ENCODE measurements around the gene CMTM4.

The CMTM4 gene

DNA sequence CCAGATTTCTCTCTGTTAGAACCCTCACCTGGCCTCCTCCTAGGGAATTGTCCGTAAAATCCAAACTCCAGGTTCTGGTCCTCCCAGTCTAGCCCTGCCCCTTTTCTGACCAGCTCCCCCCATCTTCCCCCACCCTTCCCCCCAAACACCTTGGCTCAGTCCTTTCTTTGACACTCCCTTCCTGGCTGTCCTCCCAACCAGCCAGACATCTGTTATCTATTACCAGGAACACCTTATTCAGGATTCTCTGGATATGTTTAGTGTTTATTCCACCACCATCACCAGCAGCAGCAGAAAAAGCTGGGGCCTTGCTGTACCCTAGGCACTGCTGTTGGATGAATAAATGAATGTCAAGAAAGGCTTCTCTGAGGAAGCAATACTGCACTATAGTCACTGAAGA, 96.1 kb downstream of the CMTM4 start:
- TF ChIP-seq TOX (CRISPR knock-in tag; IDR thresholded peaks at IDR 0.05; ENCODE audit: borderline replicate concordance) (no peak), RARB (CRISPR knock-in tag; IDR thresholded peaks at IDR 0.05) (no peak), CREB5 (CRISPR knock-in tag; IDR thresholded peaks at IDR 0.05; ENCODE audit: low read depth) (no peak), GLIS3 (CRISPR knock-in tag; IDR thresholded peaks at IDR 0.05) (no peak), ZNF565 (CRISPR knock-in tag; conservative IDR thresholded peaks at IDR 0.05; ENCODE audit: low read depth) (no peak), CSRNP3 (CRISPR knock-in tag; IDR thresholded peaks at IDR 0.05) (no peak), ZC3H10 (CRISPR knock-in tag; IDR thresholded peaks at IDR 0.05) (no peak), ZFP30 (CRISPR knock-in tag; IDR thresholded peaks at IDR 0.05) (no peak), SNAI2 (CRISPR knock-in tag; IDR thresholded peaks at IDR 0.05) (no peak), ISL1 (CRISPR knock-in tag; IDR thresholded peaks at IDR 0.05) (no peak), OSR1 (CRISPR knock-in tag; IDR thresholded peaks at IDR 0.05) (no peak), ZFP3 (CRISPR knock-in tag; IDR thresholded peaks at IDR 0.05) (no peak), POU6F1 (CRISPR knock-in tag; IDR thresholded peaks at IDR 0.05; ENCODE audit: borderline replicate concordance, low read depth) (no peak), ZNF70 (CRISPR knock-in tag; IDR thresholded peaks at IDR 0.05) (no peak), TSHZ2 (CRISPR knock-in tag; IDR thresholded peaks at IDR 0.05) (no peak), ESRRG (CRISPR knock-in tag; IDR thresholded peaks at IDR 0.05) (no peak), ZNF8 (CRISPR knock-in tag; IDR thresholded peaks at IDR 0.05) (no peak), TCF4 (CRISPR knock-in tag; IDR thresholded peaks at IDR 0.05; ENCODE audit: borderline replicate concordance) (no peak), CSDC2 (CRISPR knock-in tag; IDR thresholded peaks at IDR 0.05) (no peak)
- TF ChIP-seq, protein P1, sequence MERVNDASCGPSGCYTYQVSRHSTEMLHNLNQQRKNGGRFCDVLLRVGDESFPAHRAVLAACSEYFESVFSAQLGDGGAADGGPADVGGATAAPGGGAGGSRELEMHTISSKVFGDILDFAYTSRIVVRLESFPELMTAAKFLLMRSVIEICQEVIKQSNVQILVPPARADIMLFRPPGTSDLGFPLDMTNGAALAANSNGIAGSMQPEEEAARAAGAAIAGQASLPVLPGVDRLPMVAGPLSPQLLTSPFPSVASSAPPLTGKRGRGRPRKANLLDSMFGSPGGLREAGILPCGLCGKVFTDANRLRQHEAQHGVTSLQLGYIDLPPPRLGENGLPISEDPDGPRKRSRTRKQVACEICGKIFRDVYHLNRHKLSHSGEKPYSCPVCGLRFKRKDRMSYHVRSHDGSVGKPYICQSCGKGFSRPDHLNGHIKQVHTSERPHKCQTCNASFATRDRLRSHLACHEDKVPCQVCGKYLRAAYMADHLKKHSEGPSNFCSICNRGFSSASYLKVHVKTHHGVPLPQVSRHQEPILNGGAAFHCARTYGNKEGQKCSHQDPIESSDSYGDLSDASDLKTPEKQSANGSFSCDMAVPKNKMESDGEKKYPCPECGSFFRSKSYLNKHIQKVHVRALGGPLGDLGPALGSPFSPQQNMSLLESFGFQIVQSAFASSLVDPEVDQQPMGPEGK (CRISPR knock-in tag; IDR thresholded peaks at IDR 0.05; ENCODE audit: borderline replicate concordance): no peak
- no peak for ATAC-seq

DNA sequence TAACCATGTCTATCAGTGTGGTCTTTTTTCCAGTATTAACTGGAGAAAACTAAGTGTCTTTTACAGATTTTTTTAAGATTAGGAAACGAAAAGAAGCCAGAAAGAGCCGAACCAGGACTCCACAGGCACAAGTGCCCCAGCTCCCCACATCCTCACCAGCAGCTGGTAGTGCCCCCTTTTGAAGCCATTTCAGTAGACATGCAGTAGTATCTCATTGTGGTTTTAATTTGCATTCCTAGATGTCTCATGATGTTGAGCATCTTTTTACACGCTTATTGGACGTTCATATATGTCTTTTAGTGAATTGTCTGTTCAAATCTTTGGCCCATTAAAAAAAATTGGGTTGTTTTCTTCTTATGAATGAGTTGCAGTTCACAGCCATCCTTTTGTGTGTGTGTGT, 96.8 kb downstream of the CMTM4 start:
- ATAC-seq: no peak
- TF ChIP-seq ZFP30 (CRISPR knock-in tag; IDR thresholded peaks at IDR 0.05): no peak
- no peak for TF ChIP-seq TSHZ2 (CRISPR knock-in tag; IDR thresholded peaks at IDR 0.05)
- TF ChIP-seq POU6F1 (CRISPR knock-in tag; IDR thresholded peaks at IDR 0.05; ENCODE audit: borderline replicate concordance, low read depth): no peak
- TF ChIP-seq ZNF8 (CRISPR knock-in tag; IDR thresholded peaks at IDR 0.05): no peak
- no peak for TF ChIP-seq PPARA (CRISPR knock-in tag; IDR thresholded peaks at IDR 0.05; ENCODE audit: borderline replicate concordance)
- no peak for TF ChIP-seq ZC3H10 (CRISPR knock-in tag; IDR thresholded peaks at IDR 0.05)
- TF ChIP-seq OSR1 (CRISPR knock-in tag; IDR thresholded peaks at IDR 0.05): no peak
- no peak for TF ChIP-seq ZFP3 (CRISPR knock-in tag; IDR thresholded peaks at IDR 0.05)
